ENCODE measurements around the gene KCNN3. TPM values are rescaled to one million over a fixed set of nuclear protein-coding genes. Genes with fewer than 3 reads are reported as not detected.

KCNN3 gene
- total RNA-seq, 2 experiments from 2014 or later: 0.11 TPM; not detected in 1

DNA sequence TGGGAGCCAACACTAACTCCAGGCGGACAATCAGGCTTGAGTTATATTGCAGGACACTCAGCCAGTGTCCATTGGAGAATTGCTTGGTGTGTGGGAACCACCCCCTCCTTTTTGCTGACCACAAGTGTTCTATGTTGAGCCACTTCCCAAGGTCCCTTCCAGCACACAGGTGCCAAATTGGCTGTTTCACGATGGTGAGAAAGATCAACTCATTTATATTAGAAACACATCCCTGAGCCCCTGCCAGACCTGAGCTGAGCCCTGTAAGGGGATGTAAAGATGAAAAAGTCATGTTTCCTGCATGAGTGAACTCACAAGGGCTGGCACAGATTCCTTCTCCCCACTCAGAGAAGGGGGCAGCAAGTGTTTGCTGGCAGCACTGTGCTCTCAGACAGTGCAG is 96.5 kb downstream of the KCNN3 start:
- no peak overlapping the region for H3K27ac Mint-ChIP-seq
- DNase-seq (no peak), ATAC-seq (no peak)
- POLR2A ChIA-PET: interaction anchor here (0.9 kb wide), 1 partner anchor 85 kb away, joined by 3 read pairs; no protein-coding TSS in a partner anchor
- no peaks in the 10 kb centered on the region for H3K36me3 Mint-ChIP-seq (ENCODE audit: low read depth)
- H3K27me3 Mint-ChIP-seq: no peaks in the 10 kb centered on the region
- no peaks in the 10 kb centered on the region for H3K9me3 Mint-ChIP-seq
- intact Hi-C loops (cut with micrococcal nuclease): loop anchor here (5.0 kb wide), 1 partner anchor 104 kb away; no protein-coding TSS in a partner anchor
- CTCF ChIA-PET: interaction anchor here (0.6 to 1.2 kb wide), 4 partner anchors 21 to 289 kb away, joined by 3 read pairs; no protein-coding TSS in a partner anchor
- TF ChIP-seq, protein P1, sequence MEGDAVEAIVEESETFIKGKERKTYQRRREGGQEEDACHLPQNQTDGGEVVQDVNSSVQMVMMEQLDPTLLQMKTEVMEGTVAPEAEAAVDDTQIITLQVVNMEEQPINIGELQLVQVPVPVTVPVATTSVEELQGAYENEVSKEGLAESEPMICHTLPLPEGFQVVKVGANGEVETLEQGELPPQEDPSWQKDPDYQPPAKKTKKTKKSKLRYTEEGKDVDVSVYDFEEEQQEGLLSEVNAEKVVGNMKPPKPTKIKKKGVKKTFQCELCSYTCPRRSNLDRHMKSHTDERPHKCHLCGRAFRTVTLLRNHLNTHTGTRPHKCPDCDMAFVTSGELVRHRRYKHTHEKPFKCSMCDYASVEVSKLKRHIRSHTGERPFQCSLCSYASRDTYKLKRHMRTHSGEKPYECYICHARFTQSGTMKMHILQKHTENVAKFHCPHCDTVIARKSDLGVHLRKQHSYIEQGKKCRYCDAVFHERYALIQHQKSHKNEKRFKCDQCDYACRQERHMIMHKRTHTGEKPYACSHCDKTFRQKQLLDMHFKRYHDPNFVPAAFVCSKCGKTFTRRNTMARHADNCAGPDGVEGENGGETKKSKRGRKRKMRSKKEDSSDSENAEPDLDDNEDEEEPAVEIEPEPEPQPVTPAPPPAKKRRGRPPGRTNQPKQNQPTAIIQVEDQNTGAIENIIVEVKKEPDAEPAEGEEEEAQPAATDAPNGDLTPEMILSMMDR (IDR thresholded peaks at IDR 0.05): no peak
- peaks cover 22% of the 10 kb centered on the region for H3K4me1 Mint-ChIP-seq (ENCODE audit: low read depth)
- H3K4me3 Mint-ChIP-seq: no peak overlapping the region

DNA sequence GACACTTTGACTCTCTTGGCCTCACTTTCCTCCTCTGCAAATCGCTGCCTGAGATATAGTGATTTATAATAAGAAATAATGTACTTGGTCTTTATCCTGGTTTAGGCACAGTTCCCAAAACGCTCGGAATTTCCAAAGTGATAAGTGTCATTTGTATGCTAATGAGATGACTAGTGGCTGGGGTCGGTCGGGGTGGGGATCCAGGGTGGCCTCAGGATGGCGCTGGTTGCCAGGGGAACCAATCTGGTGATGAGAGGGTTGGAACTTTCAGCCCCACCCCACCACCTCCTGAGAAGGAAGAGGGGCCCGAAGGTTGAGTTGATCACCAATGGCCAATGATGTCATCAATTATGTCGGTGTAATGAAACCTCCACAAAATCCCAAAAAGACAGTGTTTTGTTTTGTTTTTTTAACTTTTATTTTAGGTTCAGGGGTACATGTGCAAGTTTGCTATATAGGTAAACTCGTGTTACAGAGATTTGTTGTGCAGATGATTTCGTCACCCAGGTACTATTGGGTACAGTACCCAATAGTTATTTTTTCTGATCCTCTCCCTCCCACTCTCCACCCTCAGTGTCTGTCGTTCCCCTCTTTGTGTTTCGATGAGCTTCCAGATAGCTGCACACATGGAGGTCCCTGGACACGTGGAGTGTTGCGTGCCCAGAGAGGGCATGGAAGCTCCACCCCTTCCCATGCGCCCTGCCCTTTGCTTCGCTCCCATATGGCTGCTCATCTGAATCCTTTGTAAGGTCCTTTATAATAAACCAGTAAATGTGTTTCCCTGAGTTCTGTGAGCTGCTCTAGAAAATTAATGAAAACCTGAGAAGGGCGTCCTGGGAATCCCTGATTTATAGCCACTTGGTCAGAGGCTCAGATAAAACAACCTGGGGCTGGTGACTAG is 97.2 kb downstream of the KCNN3 start:
- intact Hi-C loops (cut with micrococcal nuclease): loop anchor here (5.0 kb wide), 1 partner anchor 104 kb away; no protein-coding TSS in a partner anchor
- ChIA-PET POLR2A (interaction anchor here (1.4 kb wide), 1 partner anchor 12 kb away, joined by 3 read pairs; no protein-coding TSS in a partner anchor), CTCF (interaction anchor here (1.1 to 1.5 kb wide), 6 partner anchors 23 to 213 kb away, joined by 3 read pairs; no protein-coding TSS in a partner anchor)
- Mint-ChIP-seq H3K4me1 (ENCODE audit: low read depth) (peaks cover 22% of the 10 kb centered on the region), H3K36me3 (ENCODE audit: low read depth) (no peaks in the 10 kb centered on the region), H3K9me3 (no peaks in the 10 kb centered on the region), H3K27ac (no peak overlapping the region), H3K4me3 (no peak overlapping the region), H3K27me3 (no peaks in the 10 kb centered on the region)
- TF ChIP-seq, protein P1 (IDR thresholded peaks at IDR 0.05): no peak
- peak; percentile 72 for DNase-seq
- peak; percentile 83 for ATAC-seq

DNA sequence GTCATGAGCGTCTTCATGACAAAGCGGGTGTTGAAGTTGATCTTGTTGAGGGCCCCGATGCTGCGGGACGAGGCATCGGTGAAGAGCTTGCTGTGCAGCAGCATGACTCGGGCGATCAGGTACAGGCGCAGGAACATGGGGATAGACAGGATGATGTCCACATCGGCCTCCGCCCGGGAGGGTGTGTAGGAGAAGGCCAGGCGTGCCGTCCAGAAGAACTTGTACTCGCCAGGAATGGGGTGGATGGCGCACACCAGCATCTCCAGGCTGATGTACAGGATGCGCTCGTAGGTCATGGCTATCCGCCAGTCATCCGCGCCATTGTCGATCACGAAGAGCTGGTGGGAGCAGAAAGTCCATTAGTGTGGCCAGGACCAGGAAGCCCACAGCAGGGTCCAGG is 98.0 kb downstream of the KCNN3 start:
- intact Hi-C loops (cut with micrococcal nuclease): loop anchor here (5.0 kb wide), 1 partner anchor 105 kb away; no protein-coding TSS in a partner anchor
- H3K4me1 Mint-ChIP-seq (ENCODE audit: low read depth): peaks cover 21% of the 10 kb centered on the region
- no peaks in the 10 kb centered on the region for H3K27me3 Mint-ChIP-seq
- TF ChIP-seq, protein P1 (IDR thresholded peaks at IDR 0.05): no peak
- CTCF ChIA-PET: interaction anchor here (1.2 to 4.1 kb wide), 6 partner anchors 12 to 212 kb away, joined by 3 to 17 read pairs (median 3); no protein-coding TSS in a partner anchor
- no peaks in the 10 kb centered on the region for H3K9me3 Mint-ChIP-seq
- no peak overlapping the region for H3K27ac Mint-ChIP-seq
- no peak overlapping the region for H3K4me3 Mint-ChIP-seq
- DNase-seq (no peak), ATAC-seq (no peak)
- POLR2A ChIA-PET: interaction anchor here (1.4 kb wide), 1 partner anchor 11 kb away, joined by 3 read pairs; no protein-coding TSS in a partner anchor
- no peaks in the 10 kb centered on the region for H3K36me3 Mint-ChIP-seq (ENCODE audit: low read depth)

DNA sequence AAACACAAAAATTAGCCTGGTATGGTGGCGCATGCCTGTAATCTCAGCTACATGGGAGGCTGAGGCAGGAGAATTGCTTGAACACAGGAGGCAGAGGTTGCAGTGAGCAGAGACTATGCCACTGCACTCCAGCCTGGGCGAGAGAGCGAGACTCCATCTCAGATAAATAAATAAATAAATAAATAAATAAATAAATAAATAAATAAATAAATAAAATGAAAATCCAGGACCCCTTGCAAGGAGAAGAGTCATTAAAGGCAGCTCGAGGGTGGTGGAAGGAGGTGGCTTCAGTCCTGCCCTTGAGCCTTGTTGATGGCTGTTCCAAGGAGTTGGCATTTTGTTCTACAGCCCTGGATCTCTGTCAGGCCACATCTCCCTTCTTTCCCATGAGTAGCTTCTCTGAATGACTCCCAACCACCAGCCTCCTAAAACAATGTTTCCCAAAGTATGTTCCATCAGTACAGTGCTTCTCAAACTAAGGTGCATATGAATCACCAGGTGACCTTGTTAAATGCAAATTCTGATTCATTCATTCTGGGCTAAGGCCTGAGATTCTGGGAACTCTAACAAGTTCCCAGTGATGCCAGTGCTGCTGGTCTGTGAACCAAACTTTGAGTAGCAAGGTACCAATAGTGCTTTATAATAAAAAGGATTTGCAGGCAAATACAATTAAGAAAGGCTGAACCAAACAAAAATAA is 99.0 kb downstream of the KCNN3 start:
- TF ChIP-seq, protein P1 (IDR thresholded peaks at IDR 0.05): no peak
- no peaks in the 10 kb centered on the region for H3K9me3 Mint-ChIP-seq
- ATAC-seq (no peak), DNase-seq (no peak)
- no peaks in the 10 kb centered on the region for H3K36me3 Mint-ChIP-seq (ENCODE audit: low read depth)
- H3K4me3 Mint-ChIP-seq: no peak overlapping the region
- intact Hi-C loops (cut with micrococcal nuclease): loop anchor here (5.0 kb wide), 1 partner anchor 106 kb away; no protein-coding TSS in a partner anchor
- no peaks in the 10 kb centered on the region for H3K27me3 Mint-ChIP-seq
- no peak overlapping the region for H3K27ac Mint-ChIP-seq
- POLR2A ChIA-PET: interaction anchor here (1.4 kb wide), 1 partner anchor 11 kb away, joined by 4 read pairs; no protein-coding TSS in a partner anchor
- CTCF ChIA-PET: interaction anchor here (0.6 to 4.1 kb wide), 4 partner anchors 11 to 168 kb away, joined by 3 to 17 read pairs (median 6); no protein-coding TSS in a partner anchor
- peaks cover 19% of the 10 kb centered on the region for H3K4me1 Mint-ChIP-seq (ENCODE audit: low read depth)

Measured in activated CD8-positive, alpha-beta T cell treated with anti-CD3 and anti-CD28 coated beads for 36 hours (primary cell).